Choroid plexus epithelial cell (primary cell): ENCODE results near the gene ARHGEF3.

ENCODE experiments used
- DNase-seq: peaks from one replicate; pipeline ENCODE4 v3.0.0-alpha.2; 2010; ENCODE audit warnings: low read depth
- H3K4me3 ChIP-seq: 2 replicates; pipeline ENCODE4 v1.5.1; 2011; ENCODE audit warnings: low read depth, mild to moderate bottlenecking, control low read depth, low read length, moderate library complexity
- CTCF ChIP-seq: conservative IDR thresholded peaks from 2 replicates; pipeline ENCODE4 v1.5.1; 2011; ENCODE audit warnings: low read depth, mild to moderate bottlenecking, control low read depth, inconsistent platforms, low read length, moderate library complexity

The ARHGEF3 gene

DNA sequence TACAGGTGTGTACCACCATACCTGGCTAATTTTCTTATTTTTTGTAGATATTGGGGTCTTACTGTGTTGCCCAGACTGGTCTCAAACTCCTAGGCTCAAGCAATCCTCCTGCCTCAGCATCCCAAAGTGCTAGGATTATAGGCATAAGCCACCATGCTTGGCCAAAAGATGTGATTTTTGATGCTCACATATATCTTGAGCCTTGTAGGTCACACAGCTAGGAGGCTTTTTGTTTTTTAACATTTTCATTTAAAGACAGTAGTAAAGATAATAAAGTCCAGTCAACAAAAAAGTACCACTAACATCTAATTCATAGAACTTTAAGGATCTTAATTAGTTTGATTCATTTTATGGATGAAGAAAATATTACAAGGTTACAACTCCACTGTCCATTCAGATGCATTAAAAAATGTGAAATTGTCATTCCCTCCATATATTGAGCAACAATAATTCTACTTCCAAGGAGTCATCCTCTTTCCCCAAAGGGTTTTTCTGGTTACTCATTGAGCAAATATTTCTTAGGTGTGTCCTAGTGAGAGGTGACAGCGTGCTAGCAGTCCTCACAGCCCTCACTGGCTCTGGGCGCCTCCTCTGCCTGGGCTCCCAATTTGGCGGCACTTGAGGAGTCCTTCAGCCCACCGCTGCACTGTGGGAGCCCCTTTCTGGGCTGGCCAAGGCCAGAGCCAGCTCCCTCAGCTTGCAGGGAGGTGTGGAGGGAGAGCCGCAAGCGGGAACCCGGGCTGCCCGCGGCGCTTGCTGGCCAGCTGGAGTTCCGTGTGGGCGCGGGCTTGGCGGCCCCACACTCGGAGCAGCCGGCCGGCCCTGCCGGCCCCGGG is 110.4 kb downstream of the ARHGEF3 start:
- H3K4me3 ChIP-seq: no peak overlapping the region
- TF ChIP-seq CTCF: no peak
- DNase-seq: no peak

- DNase-seq: no peak
- TF ChIP-seq CTCF: no peak
- no peak overlapping the region for H3K4me3 ChIP-seq
Measured at GRCh38 chr3:56689303-56689702, 112.4 kb downstream of the ARHGEF3 start.

GRCh38 chr3:56688191-56688590 is 113.6 kb downstream of the ARHGEF3 start:
- DNase-seq: no peak
- H3K4me3 ChIP-seq: no peak overlapping the region
- TF ChIP-seq CTCF: no peak

DNA sequence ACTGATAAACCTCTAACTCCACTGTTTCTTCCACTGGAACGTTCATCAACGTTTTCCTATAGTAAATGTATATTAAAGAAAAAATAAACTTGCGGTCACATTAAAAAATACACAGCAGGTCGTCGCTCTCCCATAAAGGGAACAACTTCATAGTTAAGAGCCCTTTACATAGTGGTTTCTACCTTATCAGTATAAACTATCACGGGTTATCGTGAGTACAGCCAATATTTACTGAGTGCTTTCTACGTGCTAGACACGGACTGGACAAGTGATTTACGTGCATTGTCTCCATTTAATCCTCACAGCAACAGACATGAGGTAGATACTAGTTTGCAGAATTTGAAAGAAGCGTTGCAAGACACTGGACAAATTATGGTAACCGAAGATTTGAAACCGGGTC is 117.7 kb downstream of the ARHGEF3 start:
- DNase-seq: no peak
- no peak for TF ChIP-seq CTCF
- H3K4me3 ChIP-seq: no peak overlapping the region

DNA sequence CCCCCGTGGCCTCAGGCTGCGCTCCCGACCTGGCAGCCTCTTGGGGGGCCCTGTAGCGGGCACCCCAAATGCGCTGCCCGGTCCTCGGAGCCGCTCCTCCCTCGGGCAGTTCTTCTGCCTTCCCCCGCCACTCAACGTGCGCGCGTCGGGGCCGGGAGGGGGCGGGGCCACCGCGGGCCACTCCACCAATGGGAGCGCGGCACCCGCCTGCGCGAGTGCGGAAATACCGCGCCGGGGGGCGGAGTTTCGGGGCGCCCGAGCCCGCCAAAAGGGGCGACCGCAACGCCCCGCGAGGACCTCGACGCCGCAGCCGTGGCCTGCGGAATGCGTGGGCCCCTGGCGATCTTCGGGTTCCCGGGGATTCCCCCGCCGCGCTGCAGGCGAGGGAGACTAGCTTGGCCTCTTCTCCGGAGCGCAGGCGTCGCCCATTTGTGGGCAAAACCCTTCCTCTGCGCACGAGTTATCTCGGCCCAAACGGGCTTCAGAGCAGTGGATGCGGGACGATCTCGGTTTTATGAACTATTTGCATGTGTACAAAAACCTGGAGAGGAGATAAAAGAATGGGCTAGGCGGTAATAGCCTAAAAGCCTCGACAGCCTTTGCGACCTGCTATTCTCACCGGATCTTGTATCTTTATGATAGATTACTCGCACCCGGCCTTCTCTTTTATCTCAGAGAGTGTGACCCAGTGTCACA is 118.5 kb downstream of the ARHGEF3 start, which contains the start of gene TASOR:
Gene TASOR (minus strand): TSS at position 144 of the 696 bp plus-strand sequence. CDS start 259 bp downstream, outside the sequence.
- H3K4me3 ChIP-seq: peak within 1 kb of the TSS; percentile 82
- TF ChIP-seq CTCF: no peak
- DNase-seq: peak; percentile 84

DNA sequence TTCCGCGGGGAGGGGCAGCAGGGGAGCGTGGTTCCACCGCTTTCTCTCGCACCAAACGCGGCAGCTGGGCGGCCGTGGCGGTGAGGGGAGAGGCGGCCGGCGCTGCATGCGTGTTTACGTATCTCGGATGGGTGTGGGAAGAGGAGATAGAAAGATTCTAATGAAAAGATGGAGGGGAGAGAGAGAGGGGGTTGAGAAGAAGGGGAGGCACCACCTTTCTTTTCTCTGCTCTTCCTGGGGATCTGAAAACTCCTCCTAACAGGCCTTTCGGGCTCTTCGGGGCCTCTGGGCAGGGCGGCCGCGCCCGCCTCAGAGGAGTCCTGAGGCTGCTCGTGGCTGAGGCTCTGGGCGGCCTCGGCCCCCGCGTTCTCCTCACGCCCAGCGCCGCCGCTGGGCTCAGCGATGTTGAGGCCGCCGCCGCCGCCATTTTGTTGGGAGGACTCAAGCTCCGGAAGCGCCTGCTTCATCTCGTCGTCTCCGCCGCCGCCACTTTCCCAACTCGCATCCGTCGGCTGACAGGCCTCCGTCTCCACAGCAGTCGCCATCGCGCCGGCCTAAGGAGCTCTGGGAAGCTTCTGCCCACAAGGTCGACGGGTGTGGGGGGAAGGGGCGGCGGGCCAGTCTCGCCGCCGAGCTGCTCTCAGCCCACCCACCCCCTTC is 119.2 kb downstream of the ARHGEF3 start:
- peak overlapping the region; percentile 82 for H3K4me3 ChIP-seq
- DNase-seq: peak; percentile 84
- peak; percentile 11 for TF ChIP-seq CTCF
